Colon (tissue), 2 donors: ENCODE measurements around the gene CERK.
"Not testable (repeated sequence)": the region's sequence is repeated elsewhere in the genome, so short reads cannot be mapped to it uniquely, and the experiment has no call there.

Experiments
- FAIRE-seq: peaks from 2 replicates; lab custom pipeline; 2012; peaks lifted over from hg19 to GRCh38; lab: Jason Lieb, UNC
- donor health status: control.
- donor health status: control.

The CERK gene

GRCh38 chr22:46642840-46643480, 95.1 kb downstream of the CERK start:
- FAIRE-seq, result not testable (repeated sequence)

DNA sequence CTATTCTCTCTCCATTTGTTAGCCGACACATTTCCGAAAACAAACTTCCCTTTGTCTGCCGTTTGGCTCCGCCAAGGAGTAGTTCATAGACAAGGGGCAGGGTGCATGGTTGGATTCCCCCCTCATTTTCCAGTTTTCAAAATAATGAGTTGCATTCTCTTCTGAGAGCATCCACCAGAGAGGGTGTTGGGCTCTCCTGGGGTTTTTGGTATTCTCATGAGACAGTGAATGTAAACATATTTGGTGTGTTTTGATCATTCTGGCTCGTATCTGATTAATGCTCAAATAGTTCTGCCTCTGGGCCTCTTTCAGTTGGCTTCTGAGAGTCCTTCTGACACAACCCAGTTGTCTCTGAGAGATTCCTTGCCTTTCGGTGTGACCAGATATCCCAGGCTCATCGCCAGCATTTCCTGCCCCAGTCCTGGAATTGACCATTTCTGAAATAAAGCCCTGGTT, 96.2 kb downstream of the CERK start:
- no peak for FAIRE-seq

GRCh38 chr22:46640293-46641055, 97.6 kb downstream of the CERK start:
- FAIRE-seq, result no peak

DNA sequence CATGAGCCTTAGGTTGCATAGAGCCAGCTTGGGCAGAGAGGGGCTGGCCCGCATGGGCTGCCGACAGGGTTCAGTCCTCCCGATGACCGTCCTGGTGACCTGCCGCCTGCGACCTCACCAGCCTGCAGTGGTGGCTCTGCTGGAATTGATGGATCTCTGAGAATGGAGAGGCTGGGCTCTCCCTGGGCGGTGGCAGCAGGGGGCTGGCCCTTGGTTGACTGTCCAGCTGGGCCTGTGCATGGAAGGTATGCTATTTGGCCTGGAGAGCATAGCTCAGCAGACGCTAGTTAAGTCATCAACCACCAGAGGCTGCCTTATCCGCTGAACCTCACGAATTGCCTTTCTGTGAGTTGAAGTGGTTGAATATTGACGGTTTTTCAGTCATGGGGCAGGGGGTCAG, 98.2 kb downstream of the CERK start:
- no peak for FAIRE-seq

DNA sequence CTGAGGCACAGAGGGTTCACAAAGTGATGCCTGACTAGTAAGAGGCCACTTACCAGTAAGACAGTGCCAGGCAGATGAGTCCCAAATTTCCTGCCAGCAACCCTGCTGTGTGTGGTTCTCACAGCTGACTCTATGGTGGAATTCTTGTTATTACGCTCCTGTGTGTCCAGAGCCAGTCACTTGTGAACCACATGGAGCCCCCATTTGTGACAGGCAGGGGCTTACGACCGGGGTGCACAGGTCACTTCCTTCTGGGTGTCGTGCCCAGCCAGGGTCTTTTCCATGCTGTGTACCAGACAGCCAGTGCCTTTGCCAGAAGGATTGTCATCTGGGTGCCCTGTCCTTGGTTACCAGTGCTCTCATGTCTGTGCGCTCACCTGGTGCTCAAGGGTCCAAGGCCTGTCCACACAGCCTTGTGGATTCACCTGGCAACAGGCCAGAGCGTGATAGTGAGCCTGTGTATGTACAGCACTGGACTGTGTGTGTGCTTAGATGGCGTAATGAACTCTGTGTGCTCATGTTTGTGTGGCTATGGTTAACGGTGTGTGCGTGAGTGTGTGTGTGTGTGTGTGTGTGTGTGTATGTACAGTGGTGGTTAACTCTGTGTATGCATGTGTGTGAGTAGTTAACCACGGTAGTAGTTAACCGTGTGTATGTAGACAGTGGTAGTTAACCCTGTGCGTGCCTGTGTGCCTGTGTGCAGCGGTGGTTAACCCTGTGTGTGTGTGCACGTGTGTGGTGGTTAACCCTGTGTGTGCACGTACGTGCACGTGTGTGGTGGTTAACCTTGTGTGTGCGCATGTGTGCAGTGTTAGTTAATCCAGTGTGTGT, 99.2 kb downstream of the CERK start:
- no peak for FAIRE-seq

GRCh38 chr22:46637711-46638600, 100.1 kb downstream of the CERK start:
- FAIRE-seq, result no peak

DNA sequence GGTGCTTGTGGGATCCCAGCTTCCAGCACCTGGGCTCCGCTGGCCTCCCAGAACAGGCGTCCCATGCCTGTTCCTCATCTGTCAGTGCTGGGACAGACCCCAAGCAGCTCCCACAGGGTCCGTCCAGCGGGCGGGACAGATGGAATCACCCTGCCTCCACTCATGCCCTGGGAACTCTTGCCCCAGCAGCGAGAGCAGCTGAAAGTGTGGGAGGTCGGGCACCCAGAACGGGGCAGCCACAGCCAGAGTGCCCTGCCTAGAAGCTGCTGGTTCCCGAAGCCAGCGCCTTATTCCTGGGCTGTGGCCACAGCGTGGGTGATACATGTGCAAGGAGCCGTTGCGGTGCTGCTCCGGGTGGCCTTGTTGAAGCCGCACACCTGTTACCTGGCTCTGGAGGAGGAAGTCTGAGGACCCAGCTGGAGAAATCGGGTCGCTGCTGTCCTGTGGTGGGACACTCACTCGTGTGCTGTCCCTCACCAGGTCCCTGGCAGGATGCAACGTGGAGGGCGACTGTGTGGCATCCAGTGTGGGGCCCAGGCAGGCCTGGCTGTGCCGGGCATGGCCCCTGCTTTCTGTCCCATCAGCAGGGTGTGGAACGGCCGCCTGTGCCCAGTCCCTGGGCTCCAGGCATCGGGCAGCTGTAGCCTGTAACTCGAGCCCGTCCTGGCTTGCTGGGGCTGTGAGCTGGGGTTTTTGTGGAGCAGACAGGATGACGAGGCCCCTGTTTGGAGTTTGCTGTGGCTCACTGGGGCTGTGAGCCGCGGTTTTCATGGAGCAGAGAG, 101.6 kb downstream of the CERK start:
- no peak for FAIRE-seq

- no peak for FAIRE-seq
These were observed 102.3 kb downstream of the CERK start for GRCh38 chr22:46635756-46636155.

DNA sequence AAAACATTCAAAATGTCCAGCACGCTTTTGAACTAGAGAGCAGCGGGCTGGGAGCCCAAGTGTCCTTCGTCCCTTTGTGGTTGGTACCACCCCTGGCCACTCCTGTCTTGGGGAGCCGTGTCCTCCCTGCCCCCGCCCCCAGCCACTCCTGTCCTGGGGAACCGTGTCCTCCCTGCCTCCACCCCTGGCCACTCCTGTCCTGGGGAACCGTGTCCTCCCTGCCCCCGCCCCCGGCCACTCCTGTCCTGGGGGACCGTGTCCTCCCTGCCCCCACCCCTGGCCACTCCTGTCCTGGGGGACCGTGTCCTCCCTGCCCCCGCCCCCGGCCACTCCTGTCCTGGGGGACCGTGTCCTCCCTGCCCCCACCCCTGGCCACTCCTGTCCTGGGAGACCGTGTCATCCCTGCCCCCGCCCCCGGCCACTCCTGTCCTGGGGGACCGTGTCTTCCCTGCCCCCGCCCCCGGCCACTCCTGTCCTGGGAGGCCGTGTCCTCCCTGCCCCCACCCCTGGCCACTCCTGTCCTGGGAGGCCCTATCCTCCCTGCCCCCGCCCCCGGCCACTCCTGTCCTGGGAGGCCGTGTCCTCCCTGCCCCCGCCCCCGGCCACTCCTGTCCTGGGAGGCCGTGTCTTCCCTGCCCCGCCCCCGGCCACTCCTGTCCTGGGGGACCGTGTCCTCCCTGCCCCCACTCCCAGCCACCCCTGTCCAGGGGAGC, 102.9 kb downstream of the CERK start:
- not testable (repeated sequence) for FAIRE-seq
